ENCODE results near the gene NACC2.

Gene NACC2

GRCh38 chr9:136025481-136025880, 69.6 kb downstream of the NACC2 start:
- CTCF ChIA-PET: no interaction called here
- WGBS (ENCODE audit: insufficient coverage): no CpG with 5 or more reads among the region's 10 CpGs

GRCh38 chr9:136024696-136025316, 70.3 kb downstream of the NACC2 start:
- no peaks in the 10 kb centered on the region for H3K27me3 ChIP-seq (replicated peaks in 2 of 5; ENCODE audit: control insufficient read depth in 4 of 5, insufficient read depth in 5 of 5, low read length in 4 of 5)
- H3K9me3 ChIP-seq (ENCODE audit: control extremely low read depth in 1 of 5, control insufficient read depth in 4 of 5, insufficient read depth in 2 of 5, low read depth in 1 of 5, low read length in 4 of 5): peaks cover 0 to 13% (median 10%) of the 10 kb centered on the region in 5 experiments
- peaks cover 2 to 20% (median 12%) of the 10 kb centered on the region in 4 experiments for H3K36me3 ChIP-seq (ENCODE audit: control insufficient read depth in 4 of 4, insufficient read depth in 4 of 4, low read length in 3 of 4)
- no peak overlapping the region for H3K4me3 ChIP-seq (ENCODE audit: control insufficient read depth in 1 of 7, extremely low read depth in 1 of 7, insufficient read depth in 4 of 7, low read depth in 2 of 7, low read length in 6 of 7)
- POLR2A ChIA-PET: no interaction called here
- CTCF ChIA-PET: no interaction called here
- DNase-seq: no peak
- WGBS (ENCODE audit: insufficient coverage): 93% methylated on average over 15 of the region's 16 CpGs
- H3K4me1 ChIP-seq (ENCODE audit: control extremely low read depth in 1 of 4, control insufficient read depth in 4 of 4, insufficient read depth in 4 of 4, low read length in 3 of 4): peaks cover 0 to 3% (median 0%) of the 10 kb centered on the region in 4 experiments
- H3K27ac ChIP-seq (ENCODE audit: insufficient read depth in 1 of 2, low read depth in 1 of 2, low read length in 2 of 2, poor library complexity in 1 of 2, severe bottlenecking in 2 of 2): no peak overlapping the region

More at GRCh38 chr9:136025481-136025880, 69.6 kb downstream of the NACC2 start:
- POLR2A ChIA-PET: no interaction called here
- Histone ChIP-seq H3K27ac (ENCODE audit: insufficient read depth in 1 of 2, low read depth in 1 of 2, low read length in 2 of 2, poor library complexity in 1 of 2, severe bottlenecking in 2 of 2) (no peak overlapping the region), H3K4me1 (ENCODE audit: control extremely low read depth in 1 of 4, control insufficient read depth in 4 of 4, insufficient read depth in 4 of 4, low read length in 3 of 4) (peaks cover 0 to 3% (median 0%) of the 10 kb centered on the region in 4 experiments), H3K36me3 (ENCODE audit: control insufficient read depth in 4 of 4, insufficient read depth in 4 of 4, low read length in 3 of 4) (peaks cover 2 to 20% (median 12%) of the 10 kb centered on the region in 4 experiments), H3K4me3 (ENCODE audit: control insufficient read depth in 1 of 7, extremely low read depth in 1 of 7, insufficient read depth in 4 of 7, low read depth in 2 of 7, low read length in 6 of 7) (no peak overlapping the region), H3K9me3 (ENCODE audit: control extremely low read depth in 1 of 5, control insufficient read depth in 4 of 5, insufficient read depth in 2 of 5, low read depth in 1 of 5, low read length in 4 of 5) (peaks cover 0 to 14% (median 10%) of the 10 kb centered on the region in 5 experiments), H3K27me3 (replicated peaks in 2 of 5; ENCODE audit: control insufficient read depth in 4 of 5, insufficient read depth in 5 of 5, low read length in 4 of 5) (no peaks in the 10 kb centered on the region)
- no peak for DNase-seq

- Histone ChIP-seq H3K27ac (ENCODE audit: insufficient read depth in 1 of 2, low read depth in 1 of 2, low read length in 2 of 2, poor library complexity in 1 of 2, severe bottlenecking in 2 of 2) (no peak overlapping the region), H3K4me3 (ENCODE audit: control insufficient read depth in 1 of 7, extremely low read depth in 1 of 7, insufficient read depth in 4 of 7, low read depth in 2 of 7, low read length in 6 of 7) (no peak overlapping the region), H3K27me3 (replicated peaks in 2 of 5; ENCODE audit: control insufficient read depth in 4 of 5, insufficient read depth in 5 of 5, low read length in 4 of 5) (no peaks in the 10 kb centered on the region), H3K36me3 (ENCODE audit: control insufficient read depth in 4 of 4, insufficient read depth in 4 of 4, low read length in 3 of 4) (peaks cover 2 to 19% (median 7%) of the 10 kb centered on the region in 4 experiments), H3K4me1 (ENCODE audit: control extremely low read depth in 1 of 4, control insufficient read depth in 4 of 4, insufficient read depth in 4 of 4, low read length in 3 of 4) (peaks cover 0 to 3% (median 0%) of the 10 kb centered on the region in 4 experiments), H3K9me3 (ENCODE audit: control extremely low read depth in 1 of 5, control insufficient read depth in 4 of 5, insufficient read depth in 2 of 5, low read depth in 1 of 5, low read length in 4 of 5) (peaks cover 0 to 11% (median 8%) of the 10 kb centered on the region in 5 experiments)
- WGBS (ENCODE audit: insufficient coverage): 95% methylated on average over 2 of the region's 2 CpGs
- DNase-seq: no peak
- ChIA-PET CTCF (no interaction called here), POLR2A (no interaction called here)
These were observed 70.8 kb downstream of the NACC2 start for GRCh38 chr9:136024286-136024685.

GRCh38 chr9:136023410-136024225, 71.5 kb downstream of the NACC2 start:
- Histone ChIP-seq H3K4me1 (ENCODE audit: control extremely low read depth in 1 of 4, control insufficient read depth in 4 of 4, insufficient read depth in 4 of 4, low read length in 3 of 4) (peaks cover 0 to 3% (median 0%) of the 10 kb centered on the region in 4 experiments), H3K4me3 (ENCODE audit: control insufficient read depth in 1 of 7, extremely low read depth in 1 of 7, insufficient read depth in 4 of 7, low read depth in 2 of 7, low read length in 6 of 7) (no peak overlapping the region), H3K9me3 (ENCODE audit: control extremely low read depth in 1 of 5, control insufficient read depth in 4 of 5, insufficient read depth in 2 of 5, low read depth in 1 of 5, low read length in 4 of 5) (peaks cover 0 to 4% (median 1%) of the 10 kb centered on the region in 5 experiments), H3K36me3 (ENCODE audit: control insufficient read depth in 4 of 4, insufficient read depth in 4 of 4, low read length in 3 of 4) (peaks cover 0 to 12% (median 2%) of the 10 kb centered on the region in 4 experiments), H3K27me3 (replicated peaks in 2 of 5; ENCODE audit: control insufficient read depth in 4 of 5, insufficient read depth in 5 of 5, low read length in 4 of 5) (no peaks in the 10 kb centered on the region), H3K27ac (ENCODE audit: insufficient read depth in 1 of 2, low read depth in 1 of 2, low read length in 2 of 2, poor library complexity in 1 of 2, severe bottlenecking in 2 of 2) (no peak overlapping the region)
- ChIA-PET CTCF (interaction anchor here (1.3 kb wide), 1 partner anchor 56 kb away, joined by 4 read pairs; no protein-coding TSS in a partner anchor), POLR2A (no interaction called here)
- WGBS (ENCODE audit: insufficient coverage): 81% methylated on average over 9 of the region's 16 CpGs
- DNase-seq: no peak

- CTCF ChIA-PET: interaction anchor here (1.3 kb wide), 1 partner anchor 55 kb away, joined by 4 read pairs; no protein-coding TSS in a partner anchor
- Histone ChIP-seq H3K27ac (ENCODE audit: insufficient read depth in 1 of 2, low read depth in 1 of 2, low read length in 2 of 2, poor library complexity in 1 of 2, severe bottlenecking in 2 of 2) (no peak overlapping the region), H3K27me3 (replicated peaks in 2 of 5; ENCODE audit: control insufficient read depth in 4 of 5, insufficient read depth in 5 of 5, low read length in 4 of 5) (no peaks in the 10 kb centered on the region), H3K4me3 (ENCODE audit: control insufficient read depth in 1 of 7, extremely low read depth in 1 of 7, insufficient read depth in 4 of 7, low read depth in 2 of 7, low read length in 6 of 7) (no peak overlapping the region), H3K36me3 (ENCODE audit: control insufficient read depth in 4 of 4, insufficient read depth in 4 of 4, low read length in 3 of 4) (peaks cover 0 to 9% (median under 1%) of the 10 kb centered on the region in 4 experiments), H3K4me1 (ENCODE audit: control extremely low read depth in 1 of 4, control insufficient read depth in 4 of 4, insufficient read depth in 4 of 4, low read length in 3 of 4) (peaks cover 0 to 3% (median 0%) of the 10 kb centered on the region in 4 experiments), H3K9me3 (ENCODE audit: control extremely low read depth in 1 of 5, control insufficient read depth in 4 of 5, insufficient read depth in 2 of 5, low read depth in 1 of 5, low read length in 4 of 5) (peaks cover 0 to 4% (median 0%) of the 10 kb centered on the region in 5 experiments)
- WGBS (ENCODE audit: insufficient coverage): 100% methylated on average over 19 of the region's 22 CpGs
- DNase-seq: peak in 1 of 3 donors; percentile 31
- POLR2A ChIA-PET: no interaction called here
These were observed 72.2 kb downstream of the NACC2 start for GRCh38 chr9:136022731-136023409.

- H3K9me3 ChIP-seq (ENCODE audit: control extremely low read depth in 1 of 5, control insufficient read depth in 4 of 5, insufficient read depth in 2 of 5, low read depth in 1 of 5, low read length in 4 of 5): peaks cover 0 to 4% (median 0%) of the 10 kb centered on the region in 5 experiments
These were observed 73.0 kb downstream of the NACC2 start for GRCh38 chr9:136021872-136022681.

More at GRCh38 chr9:136021872-136022681, 73.0 kb downstream of the NACC2 start:
- Histone ChIP-seq H3K27ac (ENCODE audit: insufficient read depth in 1 of 2, low read depth in 1 of 2, low read length in 2 of 2, poor library complexity in 1 of 2, severe bottlenecking in 2 of 2) (no peak overlapping the region), H3K4me3 (ENCODE audit: control insufficient read depth in 1 of 7, extremely low read depth in 1 of 7, insufficient read depth in 4 of 7, low read depth in 2 of 7, low read length in 6 of 7) (no peak overlapping the region), H3K36me3 (ENCODE audit: control insufficient read depth in 4 of 4, insufficient read depth in 4 of 4, low read length in 3 of 4) (peaks cover 0 to 9% (median under 1%) of the 10 kb centered on the region in 4 experiments), H3K4me1 (ENCODE audit: control extremely low read depth in 1 of 4, control insufficient read depth in 4 of 4, insufficient read depth in 4 of 4, low read length in 3 of 4) (peaks cover 0 to 3% (median 0%) of the 10 kb centered on the region in 4 experiments), H3K27me3 (replicated peaks in 2 of 5; ENCODE audit: control insufficient read depth in 4 of 5, insufficient read depth in 5 of 5, low read length in 4 of 5) (no peaks in the 10 kb centered on the region)
- WGBS (ENCODE audit: insufficient coverage): 92% methylated on average over 17 of the region's 19 CpGs
- POLR2A ChIA-PET: interaction anchor here (0.6 kb wide), 1 partner anchor 50 kb away, joined by 3 read pairs; no protein-coding TSS in a partner anchor
- no peak for DNase-seq
- CTCF ChIA-PET: interaction anchor here (0.6 to 1.2 kb wide), 2 partner anchors 15 to 54 kb away, joined by 3 read pairs; no protein-coding TSS in a partner anchor

Measured in common myeloid progenitor, CD34-positive (primary cell).